Effector memory CD4-positive, alpha-beta T cell (primary cell): ENCODE data around the gene BNC2.
"Not testable (repeated sequence)": the region's sequence is repeated elsewhere in the genome, so short reads cannot be mapped to it uniquely, and the experiment has no call there.

ENCODE experiments used
- DNase-seq, 3 donors: peaks; one replicate each; pipeline ENCODE4 v3.0.0-alpha.2; 2020
- H3K27ac ChIP-seq: 2 replicates; pipeline ENCODE4 v1.7.0; 2013; ENCODE audit warnings: mild to moderate bottlenecking, low read length, moderate library complexity; ENCODE audit not compliant: insufficient read depth, poor library complexity, severe bottlenecking
- H3K27me3 ChIP-seq: replicated peaks from 2 replicates; pipeline ENCODE4 v1.7.0; 2013; ENCODE audit warnings: mild to moderate bottlenecking, low read length; ENCODE audit not compliant: insufficient read depth, control insufficient read depth, poor library complexity, severe bottlenecking
- H3K36me3 ChIP-seq: 2 replicates; pipeline ENCODE4 v1.7.0; 2013; ENCODE audit warnings: mild to moderate bottlenecking, low read length, moderate library complexity; ENCODE audit not compliant: control insufficient read depth, insufficient read depth
- H3K4me1 ChIP-seq: 2 replicates; pipeline ENCODE4 v1.7.0; 2013; ENCODE audit warnings: low read length, mild to moderate bottlenecking; ENCODE audit not compliant: control insufficient read depth, insufficient read depth, poor library complexity, severe bottlenecking
- H3K4me3 ChIP-seq: 2 replicates; pipeline ENCODE4 v1.7.0; 2013; ENCODE audit warnings: low read length, low read depth, mild to moderate bottlenecking; ENCODE audit not compliant: insufficient read depth, poor library complexity, severe bottlenecking
- H3K9me3 ChIP-seq: 2 replicates; pipeline ENCODE4 v1.7.0; 2013; ENCODE audit warnings: mild to moderate bottlenecking, low read length, moderate library complexity; ENCODE audit not compliant: control insufficient read depth

The BNC2 gene

DNA sequence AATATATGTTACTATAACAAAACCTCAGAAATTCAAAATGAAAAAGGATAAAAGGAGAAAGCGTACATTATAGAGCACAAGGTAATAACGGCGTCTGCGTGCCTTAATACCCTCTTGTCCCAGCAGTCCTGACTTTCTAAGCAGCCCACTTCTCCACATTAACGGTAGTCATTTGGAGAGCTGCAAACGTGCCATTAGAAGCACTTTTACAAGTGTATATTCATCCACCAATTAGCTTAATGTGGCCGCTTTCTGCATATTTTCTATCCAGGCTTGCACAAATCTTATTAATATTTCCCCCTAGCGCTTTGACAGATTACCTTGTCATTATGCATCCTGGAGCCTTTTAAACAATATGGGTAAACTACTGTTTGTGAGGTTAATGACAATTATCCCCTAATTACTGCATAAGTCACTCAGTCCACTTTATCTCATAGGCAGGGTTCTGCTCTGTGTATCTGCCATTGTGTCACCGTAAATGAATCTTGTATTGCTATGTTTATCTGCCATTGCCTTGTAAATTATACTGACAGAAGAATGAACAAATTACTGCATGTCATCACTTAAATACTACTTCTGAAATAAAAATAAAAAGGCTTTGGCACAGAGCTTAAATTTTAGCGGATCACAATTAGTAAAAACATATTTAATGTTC is 421.3 kb downstream of the BNC2 start:
- Histone ChIP-seq H3K27ac (no peak overlapping the region), H3K9me3 (no peaks in the 10 kb centered on the region), H3K27me3 (no peaks in the 10 kb centered on the region), H3K4me3 (no peak overlapping the region), H3K4me1 (no peaks in the 10 kb centered on the region), H3K36me3 (no peaks in the 10 kb centered on the region)
- DNase-seq: no peak

DNA sequence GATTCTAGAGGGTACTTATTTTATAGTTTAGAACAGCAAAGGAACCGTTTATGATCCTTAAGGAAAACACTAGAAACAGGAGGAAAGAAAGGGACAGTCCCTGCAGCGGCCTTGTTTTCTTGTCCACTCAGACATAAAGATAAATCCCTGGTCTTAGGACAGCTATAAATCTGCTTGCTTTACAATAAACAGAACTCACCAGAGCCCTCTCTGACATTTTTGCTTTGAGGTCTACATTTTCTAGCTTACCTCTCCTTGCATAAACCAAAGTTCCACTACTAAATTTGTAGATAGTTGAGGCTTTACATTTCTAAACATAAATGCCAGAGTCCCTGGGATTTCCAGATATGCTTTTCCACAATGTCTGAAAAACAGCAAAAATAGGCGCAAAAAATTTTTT is 422.5 kb downstream of the BNC2 start:
- H3K4me1 ChIP-seq: no peaks in the 10 kb centered on the region
- no peak for DNase-seq
- no peak overlapping the region for H3K27ac ChIP-seq
- no peaks in the 10 kb centered on the region for H3K9me3 ChIP-seq
- H3K4me3 ChIP-seq: no peak overlapping the region
- H3K27me3 ChIP-seq: no peaks in the 10 kb centered on the region
- H3K36me3 ChIP-seq: no peaks in the 10 kb centered on the region

DNA sequence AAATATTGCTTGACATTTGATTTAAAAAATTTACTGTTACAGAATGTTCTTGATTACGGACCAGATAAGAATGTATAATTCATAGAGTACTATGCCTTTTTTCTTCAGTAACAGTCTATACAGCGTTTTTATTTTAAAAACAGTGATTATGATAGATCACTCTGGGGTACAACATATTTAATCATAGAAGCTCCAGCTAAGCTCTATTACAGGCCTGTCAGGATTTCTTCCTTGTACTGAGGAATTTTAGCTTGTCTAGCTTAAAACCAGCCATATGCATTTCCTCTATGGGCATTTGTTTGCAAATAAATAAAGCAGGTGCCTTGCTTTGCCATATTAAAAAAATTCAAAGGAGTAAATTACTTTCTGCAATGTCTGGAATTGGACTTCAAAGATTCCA is 423.8 kb downstream of the BNC2 start:
- no peak overlapping the region for H3K27ac ChIP-seq
- no peaks in the 10 kb centered on the region for H3K4me1 ChIP-seq
- no peak overlapping the region for H3K4me3 ChIP-seq
- no peaks in the 10 kb centered on the region for H3K36me3 ChIP-seq
- H3K27me3 ChIP-seq: no peaks in the 10 kb centered on the region
- DNase-seq: no peak
- no peaks in the 10 kb centered on the region for H3K9me3 ChIP-seq

DNA sequence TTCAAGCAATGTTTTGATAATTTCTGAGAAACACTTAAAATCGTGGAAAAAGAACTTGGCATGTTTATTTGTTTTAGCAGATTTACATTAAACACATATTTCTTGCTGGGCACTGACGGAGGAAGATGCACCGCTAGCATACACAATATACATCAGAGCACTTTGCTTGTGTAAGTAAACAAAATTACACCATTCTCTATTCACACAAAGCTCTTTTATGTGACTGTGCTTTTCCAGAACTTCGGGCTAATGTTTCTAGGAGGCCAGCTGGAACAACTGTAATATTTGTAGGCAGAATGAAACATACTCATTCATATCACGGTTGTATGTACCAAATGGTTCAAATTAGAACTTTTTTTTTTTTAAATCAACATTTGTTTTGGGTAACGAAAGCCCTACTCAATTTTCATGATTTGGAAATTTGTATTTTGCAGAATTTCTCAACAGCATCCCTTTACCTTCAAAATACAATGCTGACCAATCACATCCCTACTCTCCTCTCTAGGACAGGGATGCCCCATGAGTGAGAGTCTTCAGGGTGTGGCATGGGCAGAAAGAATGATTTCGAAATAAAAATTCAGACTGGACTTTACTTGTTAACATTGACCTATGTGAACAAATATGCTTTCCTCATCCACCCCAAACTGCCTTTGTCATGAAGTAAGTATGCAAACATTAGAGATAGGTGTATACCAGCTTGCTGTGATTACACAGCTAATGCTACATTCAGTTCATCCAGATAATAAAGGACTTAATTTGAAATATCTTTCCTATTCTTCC is 425.1 kb downstream of the BNC2 start:
- Histone ChIP-seq H3K4me3 (no peak overlapping the region), H3K4me1 (no peaks in the 10 kb centered on the region), H3K27ac (no peak overlapping the region), H3K36me3 (no peaks in the 10 kb centered on the region), H3K27me3 (no peaks in the 10 kb centered on the region), H3K9me3 (no peaks in the 10 kb centered on the region)
- no peak for DNase-seq

DNA sequence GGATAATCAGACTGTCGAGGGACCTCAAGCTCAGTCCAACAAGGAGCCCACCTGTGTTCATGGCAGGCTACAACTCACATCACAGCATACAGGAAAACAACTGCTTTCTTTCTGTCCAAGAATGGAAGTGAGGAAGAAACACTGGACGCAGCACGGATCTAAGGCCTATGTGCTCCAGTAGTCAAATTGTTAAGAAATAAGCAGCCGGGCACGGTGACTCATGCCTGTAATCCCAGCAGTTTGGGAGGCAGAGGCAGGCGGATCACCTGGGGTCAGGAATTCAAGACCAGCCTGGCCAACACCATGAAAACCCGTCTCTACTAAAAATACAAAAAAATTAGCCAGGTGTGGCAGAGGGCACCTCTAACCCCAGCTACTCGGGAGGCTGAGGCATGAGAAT is 427.8 kb downstream of the BNC2 start:
- Histone ChIP-seq H3K4me3 (no peak overlapping the region), H3K27ac (no peak overlapping the region), H3K36me3 (no peaks in the 10 kb centered on the region), H3K9me3 (no peaks in the 10 kb centered on the region), H3K4me1 (no peaks in the 10 kb centered on the region), H3K27me3 (no peaks in the 10 kb centered on the region)
- no peak for DNase-seq

DNA sequence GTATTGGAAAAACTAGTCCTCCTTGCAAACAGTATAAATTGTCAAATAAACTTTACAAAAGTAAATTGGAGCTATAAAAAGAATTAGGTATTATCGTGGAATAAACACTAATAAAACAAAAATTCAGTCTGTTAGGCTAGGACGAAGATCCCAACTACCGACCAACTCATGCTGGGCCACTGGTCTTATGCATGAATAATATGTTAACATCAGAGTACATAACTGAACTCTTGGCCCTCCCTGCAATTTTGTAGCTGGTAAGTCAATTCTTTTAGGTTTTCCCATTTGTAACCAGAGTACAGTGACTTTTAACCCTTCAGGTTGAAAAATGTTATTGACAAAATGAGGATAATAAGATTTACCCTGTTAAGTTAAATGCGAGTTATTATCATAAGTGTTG is 428.7 kb downstream of the BNC2 start:
- Histone ChIP-seq H3K9me3 (no peaks in the 10 kb centered on the region), H3K36me3 (no peaks in the 10 kb centered on the region), H3K27me3 (no peaks in the 10 kb centered on the region), H3K4me1 (no peaks in the 10 kb centered on the region), H3K27ac (no peak overlapping the region), H3K4me3 (no peak overlapping the region)
- no peak for DNase-seq

DNA sequence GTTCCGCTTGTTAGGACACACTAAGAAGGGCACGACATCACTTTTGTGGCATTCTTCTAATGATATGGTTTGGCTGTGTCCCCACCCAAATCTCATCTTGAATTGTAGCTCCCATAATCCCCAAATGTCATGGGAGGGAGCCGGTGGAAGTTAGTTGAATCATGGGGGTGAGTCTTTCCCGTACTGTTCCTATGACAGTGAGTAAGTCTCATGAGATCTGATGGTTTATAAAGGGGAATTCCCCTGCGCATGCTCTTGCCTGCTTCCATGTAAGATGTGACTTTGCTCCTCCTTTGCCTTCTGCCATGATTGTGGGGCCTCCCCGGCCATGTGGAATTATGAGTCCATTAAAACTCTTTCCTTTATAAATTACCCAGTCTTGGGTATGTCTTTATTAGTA is 431.6 kb downstream of the BNC2 start:
- not testable (repeated sequence) for H3K4me3 ChIP-seq, DNase-seq, H3K9me3 ChIP-seq, H3K36me3 ChIP-seq, H3K4me1 ChIP-seq, H3K27ac ChIP-seq, H3K27me3 ChIP-seq

DNA sequence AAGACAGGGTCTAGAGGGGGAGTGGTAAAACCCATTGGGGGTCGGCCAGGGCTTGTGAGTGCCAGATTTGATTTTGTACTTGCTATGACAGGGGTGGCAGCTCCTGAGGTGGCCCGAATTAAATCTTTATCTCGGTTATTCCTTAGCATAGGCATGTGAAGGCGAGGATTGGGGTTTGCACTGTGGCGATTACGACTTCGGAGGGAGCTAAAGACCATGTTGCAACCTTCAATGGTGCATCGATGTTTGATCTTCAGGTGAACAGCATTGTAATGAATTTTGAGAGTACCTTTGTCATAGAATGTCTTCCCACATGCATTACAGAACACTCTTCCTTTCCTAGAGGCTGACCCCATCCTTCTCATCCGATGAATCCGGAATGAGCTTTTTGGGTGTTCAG is 433.9 kb downstream of the BNC2 start:
- H3K4me3 ChIP-seq: no peak overlapping the region
- H3K36me3 ChIP-seq: no peaks in the 10 kb centered on the region
- no peak for DNase-seq
- no peaks in the 10 kb centered on the region for H3K9me3 ChIP-seq
- no peak overlapping the region for H3K27ac ChIP-seq
- no peaks in the 10 kb centered on the region for H3K4me1 ChIP-seq
- H3K27me3 ChIP-seq: no peaks in the 10 kb centered on the region

DNA sequence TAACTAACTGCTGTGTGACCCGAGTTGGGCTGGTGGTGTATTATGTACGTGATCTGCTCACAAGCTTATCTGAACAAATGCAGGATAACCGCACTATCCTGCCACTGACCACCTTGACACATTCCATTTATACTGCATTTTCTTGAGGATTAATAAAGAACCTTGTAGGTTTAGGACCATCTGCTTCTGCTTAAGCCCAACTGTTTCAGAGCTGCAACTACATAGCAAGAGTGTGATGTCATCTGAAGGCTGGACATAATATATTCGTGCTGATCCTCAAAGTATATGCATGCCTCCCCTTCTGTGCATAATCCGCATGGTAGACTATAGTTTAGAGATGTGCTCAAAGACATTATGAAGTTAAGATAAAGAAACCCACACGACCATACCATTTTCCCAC is 435.9 kb downstream of the BNC2 start:
- Histone ChIP-seq H3K4me1 (no peaks in the 10 kb centered on the region), H3K36me3 (no peaks in the 10 kb centered on the region), H3K27ac (no peak overlapping the region), H3K4me3 (no peak overlapping the region), H3K9me3 (no peaks in the 10 kb centered on the region), H3K27me3 (no peaks in the 10 kb centered on the region)
- no peak for DNase-seq

DNA sequence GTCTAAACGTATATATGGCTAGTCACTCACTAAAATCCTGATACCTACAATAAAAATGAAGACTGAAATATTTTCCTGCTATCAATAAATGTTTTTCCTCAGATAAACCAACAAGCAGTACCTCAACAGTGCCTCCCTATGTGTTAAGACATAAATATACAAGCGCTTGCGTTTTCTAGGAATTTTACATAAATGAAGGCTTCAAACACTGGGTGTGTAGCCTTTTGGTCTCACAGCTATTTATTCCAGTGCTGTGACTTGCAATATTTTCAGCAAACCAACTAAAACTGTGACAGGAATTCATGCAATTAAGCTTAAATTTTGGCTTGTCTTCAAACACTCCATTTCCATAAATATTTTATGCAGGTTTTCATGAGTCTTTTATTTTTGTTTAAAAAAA is 437.0 kb downstream of the BNC2 start:
- Histone ChIP-seq H3K4me1 (no peaks in the 10 kb centered on the region), H3K27ac (no peak overlapping the region), H3K4me3 (no peak overlapping the region), H3K36me3 (no peaks in the 10 kb centered on the region), H3K9me3 (no peaks in the 10 kb centered on the region), H3K27me3 (no peaks in the 10 kb centered on the region)
- DNase-seq: no peak
